ENCODE measurements around the gene TRIM71. TPM values are rescaled to one million over a fixed set of nuclear protein-coding genes. Genes with fewer than 3 reads are reported as not detected.

TRIM71 gene
- total and polyA plus RNA-seq, 2 of the 13 experiments (the other 11 are each of a cell fraction or from before 2014, with no cell fraction given): 21.7 to 76.9 TPM

DNA sequence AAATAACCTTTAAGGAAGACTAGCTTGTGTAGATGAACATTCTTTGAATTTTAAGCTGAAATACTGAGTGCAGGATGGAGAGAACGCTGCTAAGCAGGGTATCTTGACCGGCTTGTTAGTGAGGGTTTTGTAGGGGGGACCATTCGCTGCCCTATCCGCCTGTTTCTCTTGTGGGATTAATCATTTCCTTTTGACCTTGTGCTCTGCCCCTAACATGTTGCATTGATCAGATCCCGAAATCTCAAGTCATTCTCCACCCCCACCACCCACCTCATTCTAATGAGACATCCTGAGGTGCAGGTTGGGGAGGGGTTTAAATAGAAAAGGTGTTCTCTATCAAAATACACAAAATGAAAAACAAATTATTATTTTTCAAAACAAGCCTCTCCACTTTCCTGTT is 32.8 kb downstream of the TRIM71 start (continued):
- TF ChIP-seq CREB1 (IDR thresholded peaks at IDR 0.05) (no peak), CREB1 (CRISPR knock-in tag; IDR thresholded peaks at IDR 0.05) (peak; percentile 16; the same call in 1 of the 2 replicates), ZNF772 (CRISPR knock-in tag; IDR thresholded peaks at IDR 0.05) (no peak), CBX5 (CRISPR knock-in tag; IDR thresholded peaks at IDR 0.05; ENCODE audit: borderline replicate concordance) (no peak), NAIF1 (CRISPR knock-in tag; IDR thresholded peaks at IDR 0.05; ENCODE audit: borderline replicate concordance) (0 out of 2 replicates have a peak, but pooled peaks have one; percentile 35), DPF2 (CRISPR knock-in tag; IDR thresholded peaks at IDR 0.05; ENCODE audit: borderline replicate concordance, low read depth) (no peak), ESRRA (CRISPR knock-in tag; IDR thresholded peaks at IDR 0.05; ENCODE audit: low read depth) (peak; percentile 42; the same call in 1 of the 2 replicates), RBFOX2 (IDR thresholded peaks at IDR 0.05; ENCODE audit: low read depth, low read length) (no peak), GLMP (CRISPR knock-in tag; IDR thresholded peaks at IDR 0.05; ENCODE audit: borderline replicate concordance) (no peak), SOX6 (IDR thresholded peaks at IDR 0.05) (no peak), SOX6 (CRISPR knock-in tag; IDR thresholded peaks at IDR 0.05) (peak; percentile 35; the same call in 1 of the 2 replicates), MAF1 (CRISPR knock-in tag; IDR thresholded peaks at IDR 0.05; ENCODE audit: borderline replicate concordance) (no peak), RNF2 (conservative IDR thresholded peaks at IDR 0.05; ENCODE audit: low read depth) (no peak), KDM6A (CRISPR knock-in tag; IDR thresholded peaks at IDR 0.05; ENCODE audit: low read depth) (no peak), MED1 (CRISPR knock-in tag; IDR thresholded peaks at IDR 0.05) (no peak; the same call in 1 of the 2 replicates), ZNF615 (CRISPR knock-in tag; IDR thresholded peaks at IDR 0.05; ENCODE audit: borderline replicate concordance) (no peak), ZBTB20 (CRISPR knock-in tag; IDR thresholded peaks at IDR 0.05; ENCODE audit: borderline replicate concordance, low read depth) (no peak), ZNF251 (CRISPR knock-in tag; IDR thresholded peaks at IDR 0.05) (no peak), ELF4 (CRISPR knock-in tag; IDR thresholded peaks at IDR 0.05; ENCODE audit: borderline replicate concordance) (no peak), NFIB (CRISPR knock-in tag; IDR thresholded peaks at IDR 0.05; ENCODE audit: borderline replicate concordance) (no peak), MAFF (IDR thresholded peaks at IDR 0.05; ENCODE audit: low read depth, low read length) (no peak), ARHGAP35 (CRISPR knock-in tag; IDR thresholded peaks at IDR 0.05; ENCODE audit: borderline replicate concordance) (no peak), ZNF280D (CRISPR knock-in tag; IDR thresholded peaks at IDR 0.05) (no peak), KLF6 (CRISPR knock-in tag; IDR thresholded peaks at IDR 0.05) (0 out of 2 replicates have a peak, but pooled peaks have one; percentile 36), SETDB1 (CRISPR knock-in tag; IDR thresholded peaks at IDR 0.05; ENCODE audit: borderline replicate concordance) (no peak)
- TF ChIP-seq, protein P1, sequence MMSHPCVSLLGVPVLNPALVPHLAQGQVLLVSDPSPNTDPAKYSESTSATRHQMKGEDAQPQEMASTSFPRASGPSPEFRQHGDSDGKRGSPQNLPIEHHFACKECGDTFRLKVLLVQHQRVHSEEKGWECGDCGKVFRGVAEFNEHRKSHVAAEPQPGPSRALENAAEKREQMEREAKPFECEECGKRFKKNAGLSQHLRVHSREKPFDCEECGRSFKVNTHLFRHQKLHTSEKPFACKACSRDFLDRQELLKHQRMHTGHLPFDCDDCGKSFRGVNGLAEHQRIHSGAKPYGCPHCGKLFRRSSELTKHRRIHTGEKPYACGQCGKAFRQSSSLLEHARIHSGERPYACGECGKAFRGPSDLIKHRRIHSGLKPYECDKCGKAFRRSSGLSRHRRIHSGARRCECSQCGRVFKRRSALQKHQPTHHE (CRISPR knock-in tag; IDR thresholded peaks at IDR 0.05; ENCODE audit: borderline replicate concordance): no peak

Measured in HepG2 (cell line).